Measurements from ENCODE around the gene ADAT1. TPM values are rescaled to one million over a fixed set of nuclear protein-coding genes. Genes with fewer than 3 reads are reported as not detected.
A peak's percentile ranks its signal among the peaks of the same experiment; 100 is the strongest.

Gene ADAT1
- total and polyA plus RNA-seq, 8 donors: 39.1 to 57.4 (median 51.7) TPM

- ATAC-seq (no peak), DNase-seq (no peak)
- Histone ChIP-seq H3K9me3 (no peaks in the 10 kb centered on the region), H3K27me3 (no peaks in the 10 kb centered on the region), H3K27ac (peak overlapping the region in 1 of 2 donors; percentile 51), H3K36me3 (peaks cover 0 to 76% of the 10 kb centered on the region in 2 donors), H3K4me1 (peaks cover 14 to 80% of the 10 kb centered on the region in 2 donors), H3K4me3 (no peak overlapping the region)
- intact Hi-C loops (cut with DNase I): no loop called here
- no peak for TF ChIP-seq CTCF (IDR thresholded peaks at IDR 0.05)
Measured at GRCh38 chr16:75570396-75571065, 52.5 kb downstream of the ADAT1 start.

DNA sequence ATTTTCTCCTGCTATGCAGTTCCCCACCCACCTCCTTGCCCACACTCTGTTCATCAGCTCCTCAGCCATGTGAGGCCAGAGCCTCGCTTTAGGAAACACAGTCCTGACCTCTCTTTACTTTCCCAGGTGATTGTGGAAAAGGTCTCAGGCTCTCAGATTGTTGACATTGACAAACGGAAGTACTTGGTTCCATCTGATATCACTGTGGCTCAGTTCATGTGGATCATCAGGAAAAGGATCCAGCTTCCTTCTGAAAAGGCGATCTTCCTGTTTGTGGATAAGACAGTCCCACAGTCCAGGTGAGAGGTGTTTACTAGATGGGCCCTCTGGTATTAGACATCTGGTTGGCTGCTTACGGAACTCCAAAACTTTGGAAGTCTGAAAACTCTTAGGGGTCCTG lies 55.2 kb downstream of the ADAT1 start:
- DNase-seq: no peak
- no peak for ATAC-seq
- intact Hi-C loops (cut with DNase I): no loop called here
- Histone ChIP-seq H3K4me3 (peak overlapping the region in 1 of 2 donors; percentile 100), H3K36me3 (peaks cover 0 to 50% of the 10 kb centered on the region in 2 donors), H3K27ac (no peak overlapping the region), H3K4me1 (peaks cover 14 to 72% of the 10 kb centered on the region in 2 donors), H3K27me3 (peaks cover 0 to 7% of the 10 kb centered on the region in 2 donors), H3K9me3 (no peaks in the 10 kb centered on the region)
- TF ChIP-seq CTCF (IDR thresholded peaks at IDR 0.05): no peak

DNA sequence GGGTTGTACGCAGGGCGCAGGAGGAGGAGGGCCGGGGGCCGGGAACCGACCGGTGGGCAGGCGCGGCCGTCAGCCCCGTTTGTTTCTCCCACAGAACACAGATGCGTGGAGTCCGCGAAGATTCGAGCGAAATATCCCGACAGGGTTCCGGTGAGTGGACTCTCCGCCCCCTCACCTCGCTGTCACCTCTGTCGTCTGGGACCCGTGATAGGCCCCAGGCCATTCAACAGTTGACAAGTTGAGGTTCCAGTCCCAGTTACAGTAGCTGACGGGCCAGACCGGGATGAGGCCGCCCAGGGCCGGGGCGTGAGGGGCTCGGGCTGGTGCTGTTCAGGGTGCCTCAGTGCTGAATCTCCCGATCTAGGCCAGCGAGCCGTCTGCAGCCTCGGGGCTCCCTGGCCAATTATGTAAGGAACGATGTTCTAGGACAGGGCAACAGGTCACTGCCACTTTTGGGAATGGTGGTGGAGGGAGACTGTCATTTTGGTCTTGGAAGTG lies 56.3 kb downstream of the ADAT1 start:
- intact Hi-C loops (cut with DNase I): no loop called here
- peak overlapping the region; percentile 43 to 82 for H3K27ac ChIP-seq
- H3K27me3 ChIP-seq: peaks cover 0 to 12% of the 10 kb centered on the region in 2 donors
- ATAC-seq (peak; percentile 18), DNase-seq (peak in 2 of 4 donors; percentile 6 to 81)
- no peak for TF ChIP-seq CTCF (IDR thresholded peaks at IDR 0.05)
- H3K4me3 ChIP-seq: peak overlapping the region; percentile 97 to 100
- H3K4me1 ChIP-seq: peaks cover 14 to 61% of the 10 kb centered on the region in 2 donors
- H3K36me3 ChIP-seq: peaks cover 0 to 39% of the 10 kb centered on the region in 2 donors
- no peaks in the 10 kb centered on the region for H3K9me3 ChIP-seq

DNA sequence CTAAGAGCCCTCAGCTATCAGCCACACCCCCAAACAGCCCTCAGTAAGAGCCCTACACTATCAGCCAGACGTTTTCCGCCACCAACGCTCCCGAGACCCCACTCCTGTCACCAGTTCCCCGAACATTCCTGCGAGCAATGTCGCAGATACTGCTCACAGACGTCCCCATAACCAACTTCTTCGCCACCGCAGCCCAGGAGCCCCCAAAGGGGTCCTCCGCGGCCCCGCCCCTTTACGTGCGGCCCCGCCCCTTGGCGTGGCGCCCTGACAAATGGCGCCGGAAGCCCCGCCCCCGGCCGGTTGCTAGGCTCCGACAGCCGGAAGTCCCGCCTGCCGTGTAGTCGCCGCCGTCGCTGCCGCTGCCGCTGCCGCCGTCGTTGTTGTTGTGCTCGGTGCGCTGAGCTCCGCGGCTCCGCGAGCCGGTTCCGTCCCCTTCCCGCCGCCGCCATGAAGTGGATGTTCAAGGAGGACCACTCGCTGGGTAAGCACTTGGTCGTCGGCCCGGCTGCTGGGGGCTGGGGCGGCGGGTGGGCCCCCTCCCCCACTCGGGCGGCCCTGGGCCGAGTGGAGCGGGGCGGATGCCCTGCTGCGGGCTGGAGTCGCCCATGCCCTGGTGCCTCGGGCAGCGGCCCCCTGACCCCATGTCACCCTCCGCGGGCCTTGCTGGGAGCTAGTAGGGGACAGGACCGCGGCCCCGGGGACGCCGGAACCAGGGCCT lies 56.9 kb downstream of the ADAT1 start, which contains the start of gene GABARAPL2:
TSS of gene GABARAPL2 (plus strand) at position 340 of the 718 bp plus-strand sequence. CDS start at position 448, 108 bp downstream.
- H3K36me3 ChIP-seq: peaks cover 0 to 33% of the 10 kb centered on the region in 2 donors
- peak; percentile 86 to 96 (median 88) for DNase-seq
- peaks cover 14 to 55% of the 10 kb centered on the region in 2 donors for H3K4me1 ChIP-seq
- intact Hi-C loops (cut with DNase I): no loop called here
- H3K4me3 ChIP-seq: peak within 1 kb of the TSS; percentile 97 to 100
- H3K27ac ChIP-seq: peak within 1 kb of the TSS; percentile 43 to 82
- H3K27me3 ChIP-seq: peaks cover 0 to 13% of the 10 kb centered on the region in 2 donors
- no peak for TF ChIP-seq CTCF (IDR thresholded peaks at IDR 0.05)
- peak; percentile 92 for ATAC-seq
- H3K9me3 ChIP-seq: no peaks in the 10 kb centered on the region

GRCh38 chr16:75565640-75566039 lies 57.4 kb downstream of the ADAT1 start:
- intact Hi-C loops (cut with DNase I): no loop called here
- peak overlapping the region; percentile 97 to 100 for H3K4me3 ChIP-seq
- peak; percentile 25 for ATAC-seq
- no peaks in the 10 kb centered on the region for H3K9me3 ChIP-seq
- H3K4me1 ChIP-seq: peaks cover 14 to 50% of the 10 kb centered on the region in 2 donors
- H3K27ac ChIP-seq: peak overlapping the region; percentile 43 to 82
- no peak for DNase-seq
- peaks cover 0 to 13% of the 10 kb centered on the region in 2 donors for H3K27me3 ChIP-seq
- no peak for TF ChIP-seq CTCF (IDR thresholded peaks at IDR 0.05)
- H3K36me3 ChIP-seq: peaks cover 0 to 28% of the 10 kb centered on the region in 2 donors

Measured in left lung (tissue), 10 donors.